Tibial nerve (tissue), 4 donors: ENCODE measurements around the gene PRKCD. TPM values are rescaled to one million over a fixed set of nuclear protein-coding genes. Genes with fewer than 3 reads are reported as not detected.
A peak's percentile ranks its signal among the peaks of the same experiment; 100 is the strongest.

Source experiments
- DNase-seq, 2 donors: peaks; one replicate each; pipeline ENCODE4 v3.0.0-alpha.2; 2019; ENCODE audit warnings: low spot score in 2 of 2
- H3K27ac ChIP-seq, 4 donors: fragments of 200-600 bp; sonication (generic) in 3 of 4; one replicate each; pipeline ENCODE4 v1.5.1; 2017 to 2019; ENCODE audit warnings: mild to moderate bottlenecking in 1 of 4
- H3K27me3 ChIP-seq, 2 donors: fragments of 200-600 bp; sonication (generic) in 1 of 2; one replicate each; pipeline versions ENCODE4 v1.5.1 to v1.6.0; 2017 to 2019
- H3K36me3 ChIP-seq, 3 donors: fragments of 200-600 bp; sonication (generic); one replicate each; pipeline ENCODE4 v1.5.1; 2018 to 2019
- H3K4me1 ChIP-seq, 4 donors: fragments of 200-600 bp; sonication (generic) in 3 of 4; one replicate each; pipeline ENCODE4 v1.5.1; 2017 to 2019
- H3K4me3 ChIP-seq, 4 donors: fragments of 200-600 bp; sonication (generic) in 3 of 4; one replicate each; pipeline ENCODE4 v1.5.1; 2017 to 2019; ENCODE audit warnings: mild to moderate bottlenecking in 1 of 4, moderate library complexity in 1 of 4
- H3K9me3 ChIP-seq, 4 donors: fragments of 200-600 bp; sonication (generic) in 3 of 4; one replicate each; pipeline ENCODE4 v1.5.1; 2017 to 2019
- CTCF ChIP-seq, 5 experiments: fragments of 200-600 bp in 3 of 5; fragments of 450-650 bp in 2 of 5; sonication (generic) in 3 of 5; IDR thresholded peaks; one replicate each; pipeline ENCODE4 v1.5.1; 2016 to 2019; ENCODE audit warnings: antibody characterized with exemption in 5 of 5, mild to moderate bottlenecking in 3 of 5, moderate library complexity in 2 of 5
- EP300 ChIP-seq, 2 donors: sonication (generic); formaldehyde crosslinking; IDR thresholded peaks; one replicate each; pipeline ENCODE4 v1.6.1; 2017; ENCODE audit warnings: antibody characterized with exemption in 2 of 2, mild to moderate bottlenecking in 1 of 2
- POLR2A ChIP-seq, 2 donors: fragments of 450-650 bp; IDR thresholded peaks; one replicate each; pipeline ENCODE4 v1.6.1; 2017; ENCODE audit warnings: antibody characterized with exemption in 2 of 2, mild to moderate bottlenecking in 2 of 2, moderate library complexity in 2 of 2
- WGBS, 2 donors: methylation state at CpG; one replicate each; pipeline ENCODE4 v1.1.5; 2018; 5-methylcytosine and 5-hydroxymethylcytosine counted together
- total RNA-seq, 4 donors: library from RNA; depleted of rRNA; stranded (reverse); fragments of >200 nt; gene quantifications; one replicate each; pipeline ENCODE4 v1.1.0, GENCODE V29; 2016

The PRKCD gene
- total RNA-seq, 4 donors from 2014 or later: 13.5 to 30.6 (median 19.9) TPM

- WGBS, 2 donors: 75 to 78% methylated on average over 5 of the region's 5 CpGs
Observed at GRCh38 chr3:53151465-53151864, 9.5 kb upstream of the PRKCD start.

GRCh38 chr3:53151870-53152660 lies 8.9 kb upstream of the PRKCD start:
- H3K27me3 ChIP-seq: peaks cover 0 to 17% of the 10 kb centered on the region in 2 donors
- no peaks in the 10 kb centered on the region for H3K9me3 ChIP-seq
- no peak for DNase-seq
- TF ChIP-seq CTCF (IDR thresholded peaks at IDR 0.05) (no peak), POLR2A (IDR thresholded peaks at IDR 0.05) (no peak), EP300 (IDR thresholded peaks at IDR 0.05) (no peak)
- WGBS, 2 donors: 75 to 88% methylated on average over 17 to 18 of the region's 20 CpGs
- H3K4me3 ChIP-seq: no peak overlapping the region
- H3K4me1 ChIP-seq: peaks cover 0 to 30% (median 2%) of the 10 kb centered on the region in 4 donors
- H3K36me3 ChIP-seq: no peaks in the 10 kb centered on the region
- H3K27ac ChIP-seq: no peak overlapping the region

More at GRCh38 chr3:53151465-53151864, 9.5 kb upstream of the PRKCD start:
- Histone ChIP-seq H3K36me3 (no peaks in the 10 kb centered on the region), H3K27me3 (peaks cover 0 to 16% of the 10 kb centered on the region in 2 donors), H3K27ac (no peak overlapping the region), H3K4me3 (no peak overlapping the region), H3K9me3 (no peaks in the 10 kb centered on the region), H3K4me1 (peaks cover 0 to 26% (median 2%) of the 10 kb centered on the region in 4 donors)
- no peak for DNase-seq
- TF ChIP-seq EP300 (IDR thresholded peaks at IDR 0.05) (no peak), POLR2A (IDR thresholded peaks at IDR 0.05) (no peak), CTCF (IDR thresholded peaks at IDR 0.05) (no peak)

- WGBS, 2 donors: 64 to 80% methylated on average over 3 of the region's 3 CpGs
- Histone ChIP-seq H3K27me3 (peaks cover 0 to 17% of the 10 kb centered on the region in 2 donors), H3K9me3 (no peaks in the 10 kb centered on the region), H3K4me1 (peaks cover 0 to 30% (median 2%) of the 10 kb centered on the region in 4 donors), H3K27ac (peak overlapping the region in 1 of 4 donors; percentile 34), H3K36me3 (no peaks in the 10 kb centered on the region), H3K4me3 (no peak overlapping the region)
- no peak for DNase-seq
- TF ChIP-seq EP300 (IDR thresholded peaks at IDR 0.05) (no peak), CTCF (IDR thresholded peaks at IDR 0.05) (no peak), POLR2A (IDR thresholded peaks at IDR 0.05) (no peak)
Observed at GRCh38 chr3:53153264-53153823, 7.7 kb upstream of the PRKCD start.

- peak overlapping the region in 1 of 4 donors; percentile 34 for H3K27ac ChIP-seq
- no peak for DNase-seq
- H3K36me3 ChIP-seq: no peaks in the 10 kb centered on the region
- peaks cover 0 to 32% (median 2%) of the 10 kb centered on the region in 4 donors for H3K4me1 ChIP-seq
- peaks cover 0 to 17% of the 10 kb centered on the region in 2 donors for H3K27me3 ChIP-seq
- TF ChIP-seq CTCF (IDR thresholded peaks at IDR 0.05) (no peak), EP300 (IDR thresholded peaks at IDR 0.05) (peak in 1 of 2 donors; percentile 6)
- H3K4me3 ChIP-seq: no peak overlapping the region
- 42 to 46% methylated on average over 6 of the region's 6 CpGs for WGBS, 2 donors
- no peaks in the 10 kb centered on the region for H3K9me3 ChIP-seq
Observed at GRCh38 chr3:53153980-53154379, 7.0 kb upstream of the PRKCD start.

- H3K9me3 ChIP-seq: no peaks in the 10 kb centered on the region
- DNase-seq: no peak
- H3K4me3 ChIP-seq: no peak overlapping the region
- H3K4me1 ChIP-seq: peaks cover 0 to 41% (median 7%) of the 10 kb centered on the region in 4 donors
- TF ChIP-seq POLR2A (IDR thresholded peaks at IDR 0.05): no peak
- no peak for TF ChIP-seq CTCF (IDR thresholded peaks at IDR 0.05)
- TF ChIP-seq EP300 (IDR thresholded peaks at IDR 0.05): no peak
- H3K36me3 ChIP-seq: no peaks in the 10 kb centered on the region
- no peak overlapping the region for H3K27ac ChIP-seq
- peaks cover 0 to 17% of the 10 kb centered on the region in 2 donors for H3K27me3 ChIP-seq
- WGBS, 2 donors: 75 to 82% methylated on average over 3 to 4 of the region's 4 CpGs
Observed at GRCh38 chr3:53154881-53155285, 6.1 kb upstream of the PRKCD start.
